Uterus (tissue), 2 donors: ENCODE data around the gene MAPT.

ENCODE experiments used
- POLR2A ChIP-seq, 2 donors: fragments of 450-650 bp; IDR thresholded peaks; one replicate each; pipeline ENCODE4 v1.6.1; 2016; ENCODE audit warnings: antibody characterized with exemption in 2 of 2, mild to moderate bottlenecking in 1 of 2, moderate library complexity in 1 of 2
- TF ChIP-seq, protein P1 (sequence below), 4 experiments: fragments of 200-600 bp in 2 of 4; fragments of 450-650 bp in 2 of 4; sonication (generic) in 2 of 4; IDR thresholded peaks; one replicate each; pipeline ENCODE4 v1.5.1; 2016 to 2019; ENCODE audit warnings: antibody characterized with exemption in 4 of 4, mild to moderate bottlenecking in 2 of 4, moderate library complexity in 1 of 4

DNA sequence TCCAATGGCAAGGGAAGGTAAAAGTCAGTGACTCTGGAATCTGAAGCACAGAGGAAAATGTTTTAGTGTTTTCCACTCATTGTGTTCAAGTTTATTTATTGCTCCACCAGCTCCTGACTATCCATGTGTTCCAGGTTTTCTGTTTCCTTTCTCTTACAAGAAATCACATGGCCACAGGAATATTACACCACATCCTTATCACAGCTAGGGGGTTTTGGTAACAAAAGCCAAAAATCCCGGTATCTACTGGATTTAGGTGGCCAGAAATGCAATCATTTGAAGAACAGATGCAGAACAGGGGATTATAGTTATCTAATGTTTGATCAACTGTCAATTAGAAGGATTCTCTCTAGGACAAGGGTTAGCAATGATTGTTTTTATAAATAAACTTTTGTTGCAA, 152.6 kb downstream of the MAPT start:
- TF ChIP-seq, protein P1, sequence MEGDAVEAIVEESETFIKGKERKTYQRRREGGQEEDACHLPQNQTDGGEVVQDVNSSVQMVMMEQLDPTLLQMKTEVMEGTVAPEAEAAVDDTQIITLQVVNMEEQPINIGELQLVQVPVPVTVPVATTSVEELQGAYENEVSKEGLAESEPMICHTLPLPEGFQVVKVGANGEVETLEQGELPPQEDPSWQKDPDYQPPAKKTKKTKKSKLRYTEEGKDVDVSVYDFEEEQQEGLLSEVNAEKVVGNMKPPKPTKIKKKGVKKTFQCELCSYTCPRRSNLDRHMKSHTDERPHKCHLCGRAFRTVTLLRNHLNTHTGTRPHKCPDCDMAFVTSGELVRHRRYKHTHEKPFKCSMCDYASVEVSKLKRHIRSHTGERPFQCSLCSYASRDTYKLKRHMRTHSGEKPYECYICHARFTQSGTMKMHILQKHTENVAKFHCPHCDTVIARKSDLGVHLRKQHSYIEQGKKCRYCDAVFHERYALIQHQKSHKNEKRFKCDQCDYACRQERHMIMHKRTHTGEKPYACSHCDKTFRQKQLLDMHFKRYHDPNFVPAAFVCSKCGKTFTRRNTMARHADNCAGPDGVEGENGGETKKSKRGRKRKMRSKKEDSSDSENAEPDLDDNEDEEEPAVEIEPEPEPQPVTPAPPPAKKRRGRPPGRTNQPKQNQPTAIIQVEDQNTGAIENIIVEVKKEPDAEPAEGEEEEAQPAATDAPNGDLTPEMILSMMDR (IDR thresholded peaks at IDR 0.05), result peak; percentile 6 to 28 (median 10)
- TF ChIP-seq POLR2A (IDR thresholded peaks at IDR 0.05), result no peak
